Measurements from ENCODE around the gene TCEAL9.

DNA sequence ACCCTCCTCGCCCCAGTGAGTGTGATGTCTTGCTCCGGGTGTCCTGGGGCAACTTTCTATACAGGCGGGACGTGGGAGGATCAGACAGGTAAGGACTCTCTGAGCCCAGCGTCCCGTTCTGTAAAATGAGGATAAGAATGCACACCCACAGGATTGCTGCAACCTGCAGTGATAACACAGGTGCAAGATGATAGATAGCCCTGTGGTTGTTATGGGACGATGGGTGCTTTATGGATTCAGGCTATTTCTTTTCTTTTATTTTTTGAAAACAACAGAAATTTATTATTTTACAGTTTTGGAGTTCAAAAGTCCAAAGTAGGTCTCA is 48.7 kb downstream of the TCEAL9 start:
- TF ChIP-seq, protein P1, sequence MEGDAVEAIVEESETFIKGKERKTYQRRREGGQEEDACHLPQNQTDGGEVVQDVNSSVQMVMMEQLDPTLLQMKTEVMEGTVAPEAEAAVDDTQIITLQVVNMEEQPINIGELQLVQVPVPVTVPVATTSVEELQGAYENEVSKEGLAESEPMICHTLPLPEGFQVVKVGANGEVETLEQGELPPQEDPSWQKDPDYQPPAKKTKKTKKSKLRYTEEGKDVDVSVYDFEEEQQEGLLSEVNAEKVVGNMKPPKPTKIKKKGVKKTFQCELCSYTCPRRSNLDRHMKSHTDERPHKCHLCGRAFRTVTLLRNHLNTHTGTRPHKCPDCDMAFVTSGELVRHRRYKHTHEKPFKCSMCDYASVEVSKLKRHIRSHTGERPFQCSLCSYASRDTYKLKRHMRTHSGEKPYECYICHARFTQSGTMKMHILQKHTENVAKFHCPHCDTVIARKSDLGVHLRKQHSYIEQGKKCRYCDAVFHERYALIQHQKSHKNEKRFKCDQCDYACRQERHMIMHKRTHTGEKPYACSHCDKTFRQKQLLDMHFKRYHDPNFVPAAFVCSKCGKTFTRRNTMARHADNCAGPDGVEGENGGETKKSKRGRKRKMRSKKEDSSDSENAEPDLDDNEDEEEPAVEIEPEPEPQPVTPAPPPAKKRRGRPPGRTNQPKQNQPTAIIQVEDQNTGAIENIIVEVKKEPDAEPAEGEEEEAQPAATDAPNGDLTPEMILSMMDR (IDR thresholded peaks at IDR 0.05), result no peak
- TF ChIP-seq POLR2A (IDR thresholded peaks at IDR 0.05), result no peak

Measured in uterus (tissue), 2 donors.